BLaER1 (cell line): ENCODE results near the gene KRT14.

Experiments
- H3K27ac ChIP-seq: shearing (Covaris generic); formaldehyde crosslinking; 2 replicates; pipeline ENCODE4 v1.8.1; 2022
- H3K27me3 ChIP-seq: shearing (Covaris generic); formaldehyde crosslinking; 2 replicates; pipeline ENCODE4 v1.8.1; 2022
- H3K36me3 ChIP-seq: shearing (Covaris generic); formaldehyde crosslinking; 2 replicates; pipeline ENCODE4 v1.8.1; 2022
- H3K4me1 ChIP-seq: shearing (Covaris generic); formaldehyde crosslinking; 2 replicates; pipeline ENCODE4 v1.8.1; 2022
- H3K4me2 ChIP-seq: shearing (Covaris generic); formaldehyde crosslinking; 2 replicates; pipeline ENCODE4 v1.8.1; 2022
- H3K4me3 ChIP-seq: shearing (Covaris generic); formaldehyde crosslinking; 2 replicates; pipeline ENCODE4 v1.8.1; 2022
- H3K9ac ChIP-seq: shearing (Covaris generic); formaldehyde crosslinking; 2 replicates; pipeline ENCODE4 v1.8.1; 2022
- H3K9me3 ChIP-seq: shearing (Covaris generic); formaldehyde crosslinking; 2 replicates; pipeline ENCODE4 v1.8.1; 2022
- H4K20me1 ChIP-seq: shearing (Covaris generic); formaldehyde crosslinking; 2 replicates; pipeline ENCODE4 v1.8.1; 2022
- Cebpa-rat ChIP-seq: shearing (Covaris generic); IDR thresholded peaks from 2 replicates; pipeline ENCODE4 v1.8.1; 2022

Gene KRT14

GRCh38 chr17:41553987-41554680 is 32.6 kb downstream of the KRT14 start:
- H3K9me3 ChIP-seq = no peaks in the 10 kb centered on the region
- no peaks in the 10 kb centered on the region for H4K20me1 ChIP-seq
- H3K4me3 ChIP-seq = no peak overlapping the region
- no peaks in the 10 kb centered on the region for H3K36me3 ChIP-seq
- no peak overlapping the region for H3K9ac ChIP-seq
- no peaks in the 10 kb centered on the region for H3K27me3 ChIP-seq
- no peak for TF ChIP-seq Cebpa-rat
- no peak overlapping the region for H3K27ac ChIP-seq
- no peak overlapping the region for H3K4me2 ChIP-seq
- H3K4me1 ChIP-seq = peaks cover 10% of the 10 kb centered on the region

GRCh38 chr17:41553176-41553575 is 33.5 kb downstream of the KRT14 start:
- H3K27ac ChIP-seq = no peak overlapping the region
- H3K9ac ChIP-seq = no peak overlapping the region
- no peaks in the 10 kb centered on the region for H3K27me3 ChIP-seq
- H3K36me3 ChIP-seq = no peaks in the 10 kb centered on the region
- H3K4me1 ChIP-seq = peaks cover 19% of the 10 kb centered on the region
- H3K4me3 ChIP-seq = no peak overlapping the region
- no peaks in the 10 kb centered on the region for H3K9me3 ChIP-seq
- TF ChIP-seq Cebpa-rat = no peak
- H3K4me2 ChIP-seq = no peak overlapping the region
- H4K20me1 ChIP-seq = no peaks in the 10 kb centered on the region

- no peak for TF ChIP-seq Cebpa-rat
- Histone ChIP-seq H3K4me1 (peaks cover 26% of the 10 kb centered on the region), H3K9me3 (no peaks in the 10 kb centered on the region), H4K20me1 (no peaks in the 10 kb centered on the region), H3K27ac (no peak overlapping the region), H3K27me3 (no peaks in the 10 kb centered on the region), H3K4me3 (no peak overlapping the region), H3K9ac (no peak overlapping the region), H3K36me3 (no peaks in the 10 kb centered on the region), H3K4me2 (no peak overlapping the region)
These were observed 34.2 kb downstream of the KRT14 start for GRCh38 chr17:41552455-41552854.

- no peaks in the 10 kb centered on the region for H3K27me3 ChIP-seq
- no peak overlapping the region for H3K4me2 ChIP-seq
- no peaks in the 10 kb centered on the region for H4K20me1 ChIP-seq
- H3K4me3 ChIP-seq = no peak overlapping the region
- H3K36me3 ChIP-seq = no peaks in the 10 kb centered on the region
- H3K27ac ChIP-seq = no peak overlapping the region
- no peak for TF ChIP-seq Cebpa-rat
- no peaks in the 10 kb centered on the region for H3K9me3 ChIP-seq
- no peak overlapping the region for H3K9ac ChIP-seq
- peaks cover 32% of the 10 kb centered on the region for H3K4me1 ChIP-seq
These were observed 35.3 kb downstream of the KRT14 start for GRCh38 chr17:41551365-41551764.

- Histone ChIP-seq H4K20me1 (no peaks in the 10 kb centered on the region), H3K9me3 (no peaks in the 10 kb centered on the region), H3K9ac (0 out of 2 replicates have a peak overlapping the region, but pooled peaks have one; percentile 6), H3K27me3 (no peaks in the 10 kb centered on the region), H3K27ac (no peak overlapping the region), H3K36me3 (no peaks in the 10 kb centered on the region), H3K4me2 (peak overlapping the region; percentile 70), H3K4me1 (peaks cover 32% of the 10 kb centered on the region), H3K4me3 (no peak overlapping the region)
- TF ChIP-seq Cebpa-rat = no peak
These were observed 37.1 kb downstream of the KRT14 start for GRCh38 chr17:41549596-41550039.

GRCh38 chr17:41548844-41549595 is 37.7 kb downstream of the KRT14 start:
- Histone ChIP-seq H3K36me3 (no peaks in the 10 kb centered on the region), H3K27me3 (no peaks in the 10 kb centered on the region), H3K27ac (peak overlapping the region; percentile 29; the same call in 1 of the 2 replicates), H3K4me3 (no peak overlapping the region), H3K9ac (peak overlapping the region; percentile 51; the same call in 1 of the 2 replicates), H3K4me1 (peaks cover 32% of the 10 kb centered on the region), H4K20me1 (no peaks in the 10 kb centered on the region), H3K9me3 (no peaks in the 10 kb centered on the region), H3K4me2 (peak overlapping the region; percentile 70)
- TF ChIP-seq Cebpa-rat = no peak

GRCh38 chr17:41547921-41548843 is 38.5 kb downstream of the KRT14 start:
- H3K4me3 ChIP-seq = no peak overlapping the region
- peak overlapping the region; percentile 70 for H3K4me2 ChIP-seq
- H3K27ac ChIP-seq = peak overlapping the region; percentile 29; the same call in 1 of the 2 replicates

GRCh38 chr17:41547378-41547841 is 39.3 kb downstream of the KRT14 start:
- peak overlapping the region; percentile 12; the same call in 1 of the 2 replicates for H3K9ac ChIP-seq

More at GRCh38 chr17:41547921-41548843, 38.5 kb downstream of the KRT14 start:
- Histone ChIP-seq H3K4me1 (peaks cover 32% of the 10 kb centered on the region), H3K9ac (peak overlapping the region; percentile 51; the same call in 1 of the 2 replicates), H3K36me3 (no peaks in the 10 kb centered on the region), H4K20me1 (no peaks in the 10 kb centered on the region), H3K27me3 (no peaks in the 10 kb centered on the region), H3K9me3 (no peaks in the 10 kb centered on the region)
- no peak for TF ChIP-seq Cebpa-rat

GRCh38 chr17:41546819-41547218 is 39.9 kb downstream of the KRT14 start:
- no peaks in the 10 kb centered on the region for H3K27me3 ChIP-seq
- H3K4me1 ChIP-seq = peaks cover 32% of the 10 kb centered on the region
- no peaks in the 10 kb centered on the region for H3K36me3 ChIP-seq
- no peak for TF ChIP-seq Cebpa-rat
- H3K9me3 ChIP-seq = no peaks in the 10 kb centered on the region
- no peak overlapping the region for H3K27ac ChIP-seq
- no peak overlapping the region for H3K4me3 ChIP-seq
- no peak overlapping the region; the same call in 1 of the 2 replicates for H3K4me2 ChIP-seq
- H3K9ac ChIP-seq = no peak overlapping the region
- H4K20me1 ChIP-seq = no peaks in the 10 kb centered on the region

More at GRCh38 chr17:41547378-41547841, 39.3 kb downstream of the KRT14 start:
- Histone ChIP-seq H4K20me1 (no peaks in the 10 kb centered on the region), H3K4me1 (peaks cover 32% of the 10 kb centered on the region), H3K9me3 (no peaks in the 10 kb centered on the region), H3K4me2 (peak overlapping the region; percentile 70), H3K27ac (no peak overlapping the region), H3K27me3 (no peaks in the 10 kb centered on the region), H3K4me3 (no peak overlapping the region), H3K36me3 (no peaks in the 10 kb centered on the region)
- no peak for TF ChIP-seq Cebpa-rat
